IPS DF 6.9 (cell line): ENCODE data around the gene VIT.

Experiments
- DNase-seq: peaks from one replicate; pipeline ENCODE4 v3.0.0-alpha.2; 2013; ENCODE audit warnings: low read depth, low spot score
- H3K27ac ChIP-seq: one replicate; pipeline ENCODE4 v1.5.1; 2013; ENCODE audit warnings: low read length, control low read depth
- H3K27me3 ChIP-seq: 2 replicates; pipeline ENCODE4 v1.6.1; 2013; ENCODE audit warnings: mild to moderate bottlenecking, low read length; ENCODE audit not compliant: control insufficient read depth, insufficient read depth
- H3K36me3 ChIP-seq: 2 replicates; pipeline ENCODE4 v1.6.1; 2013; ENCODE audit warnings: low read length; ENCODE audit not compliant: control insufficient read depth, insufficient read depth
- H3K4me1 ChIP-seq: 2 replicates; pipeline ENCODE4 v1.6.1; 2013; ENCODE audit warnings: low read length; ENCODE audit not compliant: control insufficient read depth, insufficient read depth
- H3K4me3 ChIP-seq: 2 replicates; pipeline ENCODE4 v1.5.1; 2013; ENCODE audit warnings: mild to moderate bottlenecking, low read length
- H3K9me3 ChIP-seq: 2 replicates; pipeline ENCODE4 v1.6.1; 2013; ENCODE audit warnings: low read length, inconsistent platforms; ENCODE audit not compliant: control insufficient read depth, insufficient read depth
- WGBS: extraction: QIAGEN DNeasy Blood & Tissue Kit; methylation state at CpG from one replicate; pipeline ENCODE4 v1.1.7; 2013; ENCODE audit warnings: mixed read lengths, missing lambda C conversion rate; ENCODE audit not compliant: insufficient read length, insufficient coverage; 5-methylcytosine and 5-hydroxymethylcytosine counted together

VIT gene

GRCh38 chr2:36733215-36733614, 36.7 kb downstream of the VIT start:
- H3K9me3 ChIP-seq: no peaks in the 10 kb centered on the region; the same call in 1 of the 2 replicates
- H3K4me3 ChIP-seq: no peak overlapping the region
- H3K4me1 ChIP-seq: no peaks in the 10 kb centered on the region
- no CpG with 5 or more reads among the region's 3 CpGs for WGBS
- H3K27ac ChIP-seq: no peak overlapping the region
- no peak for DNase-seq
- no peaks in the 10 kb centered on the region for H3K36me3 ChIP-seq
- no peaks in the 10 kb centered on the region for H3K27me3 ChIP-seq

DNA sequence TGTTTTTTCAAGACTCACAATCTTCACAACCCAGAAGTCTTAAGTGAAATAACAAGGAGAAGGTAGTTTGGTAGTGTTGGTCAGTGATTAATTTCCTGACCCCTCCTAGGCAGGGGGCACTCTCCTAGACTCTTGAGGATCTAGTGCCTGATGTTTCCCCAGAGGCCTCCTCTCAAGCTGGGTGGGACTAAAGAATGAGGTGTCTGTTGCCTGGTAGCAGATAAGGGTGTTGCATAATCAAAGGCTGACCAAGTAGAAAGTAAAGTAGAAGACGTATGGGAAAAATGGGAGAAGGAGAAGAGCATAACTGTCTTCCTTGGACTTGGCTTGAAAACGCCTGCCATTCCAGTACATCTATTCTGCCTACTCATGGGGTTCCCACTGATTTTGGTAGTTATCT, 37.8 kb downstream of the VIT start:
- H3K9me3 ChIP-seq: no peaks in the 10 kb centered on the region; the same call in 1 of the 2 replicates
- no peaks in the 10 kb centered on the region for H3K36me3 ChIP-seq
- no peaks in the 10 kb centered on the region for H3K27me3 ChIP-seq
- H3K4me3 ChIP-seq: no peak overlapping the region
- H3K27ac ChIP-seq: no peak overlapping the region
- DNase-seq: no peak
- no CpG with 5 or more reads among the region's 2 CpGs for WGBS
- H3K4me1 ChIP-seq: no peaks in the 10 kb centered on the region

- Histone ChIP-seq H3K27me3 (no peaks in the 10 kb centered on the region), H3K4me1 (no peaks in the 10 kb centered on the region), H3K27ac (no peak overlapping the region), H3K4me3 (no peak overlapping the region), H3K9me3 (no peaks in the 10 kb centered on the region), H3K36me3 (no peaks in the 10 kb centered on the region)
- no CpG with 5 or more reads among the region's 4 CpGs for WGBS
- peak; percentile 50 for DNase-seq
Observed at GRCh38 chr2:36737131-36737750, 40.7 kb downstream of the VIT start.

DNA sequence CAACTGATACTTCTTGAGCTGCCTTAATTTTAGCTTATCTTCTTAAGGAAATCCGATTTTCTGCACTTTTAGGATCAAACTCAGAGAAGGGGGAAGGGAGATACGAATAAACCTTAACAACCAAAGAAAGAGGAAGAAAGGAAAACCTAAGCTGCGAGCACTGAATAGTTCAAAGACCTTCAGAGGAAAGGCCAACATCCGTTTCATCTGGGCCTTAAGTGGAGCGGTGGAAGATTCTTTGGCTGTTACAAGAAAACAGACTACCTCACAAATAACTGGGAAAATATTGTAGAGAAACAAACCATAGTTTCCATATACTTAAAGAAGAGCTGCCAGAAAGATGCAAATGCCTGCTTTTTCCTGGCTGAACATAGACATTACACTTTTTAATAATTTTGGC, 43.6 kb downstream of the VIT start:
- Histone ChIP-seq H3K4me3 (no peak overlapping the region), H3K36me3 (no peaks in the 10 kb centered on the region), H3K9me3 (no peaks in the 10 kb centered on the region), H3K27me3 (no peaks in the 10 kb centered on the region), H3K27ac (no peak overlapping the region), H3K4me1 (no peaks in the 10 kb centered on the region)
- WGBS: no CpG with 5 or more reads among the region's 5 CpGs
- no peak for DNase-seq

DNA sequence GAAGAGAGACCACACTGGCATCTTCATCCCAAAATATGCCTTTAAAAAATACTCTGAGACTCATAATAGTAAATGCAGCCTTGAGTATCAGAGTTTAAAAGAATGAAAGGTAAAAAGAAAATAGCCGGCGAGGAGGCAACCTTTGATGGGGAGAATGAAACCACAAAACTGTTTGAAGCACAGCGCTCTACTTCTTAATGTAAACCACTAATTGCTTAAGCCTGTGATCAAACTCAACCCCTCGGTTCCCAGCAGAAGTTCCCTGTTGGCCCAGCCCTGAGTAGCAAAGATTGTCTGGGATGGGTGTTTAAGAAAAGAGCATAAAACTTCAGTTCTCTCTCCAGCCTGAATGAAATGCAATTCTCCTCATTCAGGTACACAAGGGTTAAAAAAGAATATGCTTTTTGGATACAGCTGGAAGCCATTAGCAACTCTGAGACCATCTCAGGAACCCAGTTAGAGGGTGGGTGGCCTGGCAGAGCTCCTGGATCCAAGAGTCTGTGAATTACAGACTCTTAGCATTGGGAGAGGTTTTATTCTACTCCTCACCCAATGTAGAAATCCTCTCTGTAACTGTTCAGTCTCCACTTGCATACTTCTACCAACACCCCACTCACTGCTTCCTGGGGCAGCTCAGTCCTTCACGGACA, 44.8 kb downstream of the VIT start:
- Histone ChIP-seq H3K27ac (no peak overlapping the region), H3K4me3 (no peak overlapping the region), H3K36me3 (no peaks in the 10 kb centered on the region), H3K9me3 (no peaks in the 10 kb centered on the region), H3K4me1 (no peaks in the 10 kb centered on the region), H3K27me3 (no peaks in the 10 kb centered on the region)
- DNase-seq: no peak
- WGBS: no CpG with 5 or more reads among the region's 5 CpGs

GRCh38 chr2:36743954-36744353, 47.4 kb downstream of the VIT start:
- Histone ChIP-seq H3K36me3 (no peaks in the 10 kb centered on the region), H3K27ac (no peak overlapping the region), H3K4me3 (no peak overlapping the region), H3K9me3 (no peaks in the 10 kb centered on the region), H3K27me3 (no peaks in the 10 kb centered on the region), H3K4me1 (no peaks in the 10 kb centered on the region)
- DNase-seq: no peak
- no CpG with 5 or more reads among the region's 2 CpGs for WGBS

GRCh38 chr2:36748166-36748565, 51.7 kb downstream of the VIT start:
- H3K27me3 ChIP-seq: no peaks in the 10 kb centered on the region
- no CpG with 5 or more reads among the region's 1 CpG for WGBS

GRCh38 chr2:36750101-36750500, 53.6 kb downstream of the VIT start:
- DNase-seq: no peak
- Histone ChIP-seq H3K27ac (no peak overlapping the region), H3K9me3 (no peaks in the 10 kb centered on the region), H3K36me3 (no peaks in the 10 kb centered on the region), H3K4me1 (peaks cover 3% of the 10 kb centered on the region; the same call in 1 of the 2 replicates), H3K27me3 (no peaks in the 10 kb centered on the region), H3K4me3 (no peak overlapping the region)
- WGBS: no CpG with 5 or more reads among the region's 5 CpGs

More at GRCh38 chr2:36748166-36748565, 51.7 kb downstream of the VIT start:
- no peak overlapping the region for H3K27ac ChIP-seq
- no peaks in the 10 kb centered on the region for H3K9me3 ChIP-seq
- DNase-seq: no peak
- peaks cover 3% of the 10 kb centered on the region; the same call in 1 of the 2 replicates for H3K4me1 ChIP-seq
- no peak overlapping the region for H3K4me3 ChIP-seq
- no peaks in the 10 kb centered on the region for H3K36me3 ChIP-seq

GRCh38 chr2:36753706-36754221, 57.3 kb downstream of the VIT start:
- Histone ChIP-seq H3K36me3 (no peaks in the 10 kb centered on the region), H3K4me1 (peaks cover 3% of the 10 kb centered on the region; the same call in 1 of the 2 replicates), H3K4me3 (no peak overlapping the region), H3K9me3 (no peaks in the 10 kb centered on the region), H3K27ac (no peak overlapping the region), H3K27me3 (no peaks in the 10 kb centered on the region)
- WGBS: no CpG with 5 or more reads among the region's 5 CpGs
- peak; percentile 64 for DNase-seq

- H3K27me3 ChIP-seq: no peaks in the 10 kb centered on the region
- no peak for DNase-seq
- no peak overlapping the region for H3K27ac ChIP-seq
- WGBS: no CpG with 5 or more reads among the region's 3 CpGs
- H3K4me3 ChIP-seq: no peak overlapping the region
- no peaks in the 10 kb centered on the region for H3K36me3 ChIP-seq
- H3K9me3 ChIP-seq: no peaks in the 10 kb centered on the region
- H3K4me1 ChIP-seq: peaks cover 3% of the 10 kb centered on the region; the same call in 1 of the 2 replicates
Observed at GRCh38 chr2:36754578-36754977, 58.1 kb downstream of the VIT start.
